OCI-LY1 (cell line): Measurements from ENCODE around the gene ITIH5.

Experiments used
- H2AFZ ChIP-seq: fragments of 200-600 bp; sonication (generic), shearing (Covaris generic); 2 replicates; pipeline ENCODE4 v1.6.0; 2014; ENCODE audit warnings: antibody characterized with exemption, mild to moderate bottlenecking, low read length
- H3F3A ChIP-seq: fragments of 200-600 bp; sonication (generic), shearing (Covaris generic); 2 replicates; pipeline ENCODE4 v1.6.0; 2014; ENCODE audit warnings: mild to moderate bottlenecking, antibody characterized with exemption, low read length, moderate library complexity; ENCODE audit not compliant: insufficient read depth
- H3K27ac ChIP-seq: fragments of 200-600 bp; sonication (generic); 2 replicates; pipeline ENCODE4 v1.5.1; 2014; ENCODE audit warnings: low read length, mixed run types, mild to moderate bottlenecking, low read depth; ENCODE audit not compliant: poor library complexity, severe bottlenecking
- H3K27me3 ChIP-seq: fragments of 200-600 bp; sonication (generic); 2 replicates; pipeline ENCODE4 v1.6.0; 2014; ENCODE audit warnings: antibody characterized with exemption, mild to moderate bottlenecking, low read length, moderate library complexity; ENCODE audit not compliant: insufficient read depth
- H3K36me3 ChIP-seq: fragments of 200-600 bp; sonication (generic); 2 replicates; pipeline ENCODE4 v1.6.1; 2014; ENCODE audit warnings: mild to moderate bottlenecking, antibody characterized with exemption, low read length, moderate library complexity, mixed read lengths; ENCODE audit not compliant: insufficient read depth
- H3K4me1 ChIP-seq: fragments of 200-600 bp; sonication (generic); 2 replicates; pipeline ENCODE4 v1.5.1; 2014; ENCODE audit warnings: mild to moderate bottlenecking, low read length, moderate library complexity; ENCODE audit not compliant: insufficient read depth, severe bottlenecking
- H3K4me2 ChIP-seq: fragments of 200-600 bp; sonication (generic), shearing (Covaris generic); 2 replicates; pipeline ENCODE4 v1.6.1; 2014; ENCODE audit warnings: low read length
- H3K4me3 ChIP-seq: fragments of 200-600 bp; sonication (generic); 2 replicates; pipeline ENCODE4 v1.5.1; 2014; ENCODE audit warnings: low read length, low read depth, mild to moderate bottlenecking, mixed read lengths; ENCODE audit not compliant: poor library complexity, severe bottlenecking
- H3K79me2 ChIP-seq: fragments of 200-600 bp; shearing (Covaris generic); 2 replicates; pipeline ENCODE4 v1.6.1; 2016; ENCODE audit warnings: mixed run types, low read length, mixed read lengths; ENCODE audit not compliant: insufficient read depth
- H3K9ac ChIP-seq: fragments of 200-600 bp; sonication (generic), shearing (Covaris generic); 2 replicates; pipeline ENCODE4 v1.6.1; 2014; ENCODE audit warnings: mild to moderate bottlenecking, low read length, mixed read lengths
- H3K9me2 ChIP-seq: fragments of 200-600 bp; sonication (generic), shearing (Covaris generic); 2 replicates; pipeline ENCODE4 v1.6.1; 2014; ENCODE audit warnings: low read depth, mild to moderate bottlenecking, low read length, mixed read lengths
- H3K9me3 ChIP-seq: fragments of 200-600 bp; shearing (Covaris generic); 2 replicates; pipeline ENCODE4 v1.6.1; 2014; ENCODE audit warnings: low read length, mixed read lengths
- H4K20me1 ChIP-seq: fragments of 200-600 bp; sonication (generic), shearing (Covaris generic); 2 replicates; pipeline ENCODE4 v1.6.0; 2016; ENCODE audit warnings: mild to moderate bottlenecking, low read length; ENCODE audit not compliant: insufficient read depth
- EZH2 ChIP-seq: fragments of 200-600 bp; sonication (generic), shearing (Covaris generic); IDR thresholded peaks from 2 replicates; pipeline ENCODE4 v1.8.0; 2017; ENCODE audit warnings: borderline replicate concordance, mixed run types, mild to moderate bottlenecking, antibody characterized with exemption, low read length, moderate library complexity, mixed read lengths
- TF ChIP-seq, protein P1 (sequence below): fragments of 200-600 bp; sonication (generic), shearing (Covaris generic); IDR thresholded peaks from 2 replicates; pipeline ENCODE4 v1.5.1; 2017; ENCODE audit warnings: mild to moderate bottlenecking, antibody characterized with exemption, low read length, moderate library complexity, mixed read lengths

ITIH5 gene

DNA sequence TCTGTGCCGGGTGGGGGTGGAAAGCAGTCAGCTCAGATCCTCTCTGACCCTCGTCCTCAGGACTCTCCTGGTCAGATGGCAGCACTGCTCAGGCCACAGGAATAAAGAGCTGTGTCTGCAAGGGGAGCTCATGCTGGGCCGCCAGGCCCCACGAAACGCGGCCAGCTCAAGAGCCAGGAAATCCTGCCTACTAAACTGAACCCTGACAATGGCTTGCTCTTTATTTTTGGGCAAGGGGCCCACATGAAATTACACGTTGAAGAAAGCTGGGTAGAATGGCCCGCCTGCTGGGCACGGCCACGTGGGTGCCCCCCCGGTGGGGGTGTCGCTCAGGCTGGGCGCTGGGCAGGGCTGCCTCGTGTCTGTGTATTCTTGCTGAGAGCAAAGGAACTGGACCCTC lies 103.0 kb downstream of the ITIH5 start:
- Histone ChIP-seq H3K36me3 (no peaks in the 10 kb centered on the region), H3K27me3 (no peaks in the 10 kb centered on the region), H3K4me1 (no peaks in the 10 kb centered on the region), H3K9me2 (no peaks in the 10 kb centered on the region), H3K9me3 (no peaks in the 10 kb centered on the region), H3K27ac (no peak overlapping the region), H3K4me3 (no peak overlapping the region), H2AFZ (no peak overlapping the region), H3K9ac (no peak overlapping the region), H4K20me1 (no peaks in the 10 kb centered on the region), H3F3A (no peaks in the 10 kb centered on the region), H3K4me2 (no peak overlapping the region), H3K79me2 (no peaks in the 10 kb centered on the region)
- no peak for TF ChIP-seq EZH2
- TF ChIP-seq, protein P1, sequence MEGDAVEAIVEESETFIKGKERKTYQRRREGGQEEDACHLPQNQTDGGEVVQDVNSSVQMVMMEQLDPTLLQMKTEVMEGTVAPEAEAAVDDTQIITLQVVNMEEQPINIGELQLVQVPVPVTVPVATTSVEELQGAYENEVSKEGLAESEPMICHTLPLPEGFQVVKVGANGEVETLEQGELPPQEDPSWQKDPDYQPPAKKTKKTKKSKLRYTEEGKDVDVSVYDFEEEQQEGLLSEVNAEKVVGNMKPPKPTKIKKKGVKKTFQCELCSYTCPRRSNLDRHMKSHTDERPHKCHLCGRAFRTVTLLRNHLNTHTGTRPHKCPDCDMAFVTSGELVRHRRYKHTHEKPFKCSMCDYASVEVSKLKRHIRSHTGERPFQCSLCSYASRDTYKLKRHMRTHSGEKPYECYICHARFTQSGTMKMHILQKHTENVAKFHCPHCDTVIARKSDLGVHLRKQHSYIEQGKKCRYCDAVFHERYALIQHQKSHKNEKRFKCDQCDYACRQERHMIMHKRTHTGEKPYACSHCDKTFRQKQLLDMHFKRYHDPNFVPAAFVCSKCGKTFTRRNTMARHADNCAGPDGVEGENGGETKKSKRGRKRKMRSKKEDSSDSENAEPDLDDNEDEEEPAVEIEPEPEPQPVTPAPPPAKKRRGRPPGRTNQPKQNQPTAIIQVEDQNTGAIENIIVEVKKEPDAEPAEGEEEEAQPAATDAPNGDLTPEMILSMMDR: no peak

DNA sequence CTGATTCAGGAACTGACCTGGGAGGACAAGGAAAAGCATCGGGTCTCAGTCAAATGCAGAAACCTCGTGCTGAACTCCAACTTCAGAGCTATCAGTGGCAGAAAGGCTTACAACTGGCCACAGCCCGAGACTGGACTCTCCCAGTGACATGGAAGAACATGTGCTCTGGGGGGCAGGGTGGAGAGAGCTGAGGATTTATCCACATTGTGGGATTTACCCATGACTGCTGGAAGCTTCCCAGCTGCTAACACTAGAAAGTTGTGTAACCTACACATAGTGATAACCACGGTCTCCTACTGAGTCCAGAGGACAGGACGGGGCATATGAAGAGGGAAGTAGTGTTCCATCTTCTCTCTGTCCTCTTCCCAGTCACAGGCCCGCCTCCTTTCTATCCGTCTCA lies 103.4 kb downstream of the ITIH5 start:
- Histone ChIP-seq H3K4me3 (no peak overlapping the region), H4K20me1 (no peaks in the 10 kb centered on the region), H3K27ac (no peak overlapping the region), H2AFZ (no peak overlapping the region), H3K36me3 (no peaks in the 10 kb centered on the region), H3K79me2 (no peaks in the 10 kb centered on the region), H3K4me2 (no peak overlapping the region), H3K4me1 (no peaks in the 10 kb centered on the region), H3K9me2 (no peaks in the 10 kb centered on the region), H3K9ac (no peak overlapping the region), H3K27me3 (no peaks in the 10 kb centered on the region), H3K9me3 (no peaks in the 10 kb centered on the region), H3F3A (no peaks in the 10 kb centered on the region)
- TF ChIP-seq EZH2: no peak
- TF ChIP-seq, protein P1: no peak

DNA sequence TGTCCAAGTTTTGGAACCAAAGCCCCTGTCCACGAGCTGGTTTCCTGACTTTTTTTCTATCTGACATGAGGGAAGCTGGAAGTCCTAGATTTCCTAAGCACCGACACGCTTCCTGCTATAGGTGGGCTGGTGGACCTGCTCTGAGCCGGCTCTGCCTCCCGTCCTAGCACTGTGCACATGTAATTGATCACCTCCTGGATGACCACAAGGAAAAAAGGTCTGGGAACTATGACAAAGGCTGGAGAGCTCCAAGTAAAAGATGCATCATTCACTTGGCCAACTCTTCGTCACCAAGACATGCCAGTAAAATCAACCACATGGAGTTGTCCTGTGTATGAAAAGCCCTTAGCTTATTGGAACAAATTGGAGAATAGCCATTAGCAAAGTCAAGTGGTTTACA lies 104.8 kb downstream of the ITIH5 start:
- no peak overlapping the region for H3K9ac ChIP-seq
- no peaks in the 10 kb centered on the region for H3F3A ChIP-seq
- TF ChIP-seq EZH2: no peak
- TF ChIP-seq, protein P1: no peak
- no peaks in the 10 kb centered on the region for H3K27me3 ChIP-seq
- H3K27ac ChIP-seq: no peak overlapping the region
- H3K4me2 ChIP-seq: no peak overlapping the region
- no peak overlapping the region for H2AFZ ChIP-seq
- no peaks in the 10 kb centered on the region for H4K20me1 ChIP-seq
- H3K36me3 ChIP-seq: no peaks in the 10 kb centered on the region
- no peaks in the 10 kb centered on the region for H3K4me1 ChIP-seq
- H3K79me2 ChIP-seq: no peaks in the 10 kb centered on the region
- no peak overlapping the region for H3K4me3 ChIP-seq
- no peaks in the 10 kb centered on the region for H3K9me3 ChIP-seq
- no peaks in the 10 kb centered on the region for H3K9me2 ChIP-seq
